Caki2 (cell line): ENCODE measurements around the gene HDGFL3. TPM values are rescaled to one million over a fixed set of nuclear protein-coding genes. Genes with fewer than 3 reads are reported as not detected.
"Not testable (repeated sequence)": the region's sequence is repeated elsewhere in the genome, so short reads cannot be mapped to it uniquely, and the experiment has no call there.

ENCODE experiments used
- DNase-seq: peaks from one replicate; pipeline ENCODE4 v3.0.0-alpha.2; 2015; ENCODE audit warnings: low read depth
- in situ Hi-C: cut with HindIII; loops from 2 replicates; pipeline ENCODE4 v1.10.0; 2016; ENCODE audit warnings: low sequenced_read_pairs, low pct_unique_long_range_greater_than_20kb, mixed read lengths
- total RNA-seq: library from RNA; depleted of rRNA; stranded (reverse); fragments of >200 nt; shearing (Covaris generic); gene quantifications from 2 replicates; pipeline ENCODE4 v1.2.3, GENCODE V29; 2014; ENCODE audit warnings: low replicate concordance

HDGFL3 gene
- total RNA-seq, 1 experiment from 2014 or later = 23.9 TPM

DNA sequence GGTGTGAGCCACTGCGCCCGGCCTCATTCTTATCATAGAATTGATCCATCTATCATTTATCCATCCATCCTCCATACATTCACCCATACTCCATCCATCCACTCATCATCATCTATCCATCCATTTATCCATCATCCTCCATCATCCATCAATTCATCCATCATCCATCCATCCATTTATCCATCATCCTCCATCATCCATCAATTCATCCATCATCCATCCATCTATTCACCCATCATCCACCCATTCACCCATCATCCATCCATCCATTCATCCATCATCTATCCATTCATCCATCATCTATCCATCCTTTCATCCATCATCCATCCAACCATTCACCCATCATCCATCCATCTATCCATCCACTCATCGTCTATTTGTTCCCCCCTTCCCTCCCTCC, 96.5 kb downstream of the HDGFL3 start:
- DNase-seq = no peak
- in situ Hi-C loops = no loop called here

DNA sequence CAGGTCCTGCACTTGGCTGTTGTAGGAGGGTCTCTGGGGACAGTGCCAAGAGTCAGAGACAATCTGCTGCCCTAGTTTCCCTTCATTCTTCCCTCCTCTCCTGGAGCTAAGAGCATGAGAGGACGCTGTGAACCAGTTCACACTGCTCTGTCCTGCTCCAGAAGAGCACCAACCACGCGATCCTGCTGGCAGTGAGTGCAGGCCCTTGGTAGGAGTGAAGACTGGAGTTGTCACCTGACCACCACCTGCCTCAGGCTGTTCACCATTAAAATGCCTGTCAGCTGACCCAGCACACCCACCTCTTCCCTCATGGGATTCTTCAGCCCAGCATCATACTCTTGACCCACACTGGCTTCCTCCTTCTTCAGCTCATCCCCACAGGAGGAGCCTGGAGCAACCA, 97.2 kb downstream of the HDGFL3 start:
- in situ Hi-C loops = no loop called here

DNA sequence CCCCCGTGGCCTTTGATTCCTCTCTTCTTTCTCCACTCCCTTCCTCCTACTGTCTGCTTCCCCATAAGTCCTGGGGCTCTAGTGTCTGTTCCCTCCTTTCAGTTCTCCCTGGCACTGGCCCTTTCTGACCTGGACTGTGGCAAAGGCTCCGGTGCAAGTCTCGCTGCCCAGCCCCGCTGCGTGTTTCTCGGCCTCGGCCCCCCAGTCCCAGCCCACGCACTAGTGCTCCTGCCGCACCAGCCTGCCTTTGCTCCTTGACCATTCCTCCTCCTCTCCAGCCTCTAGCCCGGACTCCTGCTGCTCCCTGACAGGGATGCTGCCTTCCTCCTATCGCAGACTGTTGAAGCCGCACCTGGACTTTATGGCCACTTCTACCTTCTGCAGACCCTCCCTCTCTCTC, 98.1 kb downstream of the HDGFL3 start:
- DNase-seq = no peak
- in situ Hi-C loops = no loop called here

More for the DNA sequence above, 97.2 kb downstream of the HDGFL3 start:
- DNase-seq = no peak

DNA sequence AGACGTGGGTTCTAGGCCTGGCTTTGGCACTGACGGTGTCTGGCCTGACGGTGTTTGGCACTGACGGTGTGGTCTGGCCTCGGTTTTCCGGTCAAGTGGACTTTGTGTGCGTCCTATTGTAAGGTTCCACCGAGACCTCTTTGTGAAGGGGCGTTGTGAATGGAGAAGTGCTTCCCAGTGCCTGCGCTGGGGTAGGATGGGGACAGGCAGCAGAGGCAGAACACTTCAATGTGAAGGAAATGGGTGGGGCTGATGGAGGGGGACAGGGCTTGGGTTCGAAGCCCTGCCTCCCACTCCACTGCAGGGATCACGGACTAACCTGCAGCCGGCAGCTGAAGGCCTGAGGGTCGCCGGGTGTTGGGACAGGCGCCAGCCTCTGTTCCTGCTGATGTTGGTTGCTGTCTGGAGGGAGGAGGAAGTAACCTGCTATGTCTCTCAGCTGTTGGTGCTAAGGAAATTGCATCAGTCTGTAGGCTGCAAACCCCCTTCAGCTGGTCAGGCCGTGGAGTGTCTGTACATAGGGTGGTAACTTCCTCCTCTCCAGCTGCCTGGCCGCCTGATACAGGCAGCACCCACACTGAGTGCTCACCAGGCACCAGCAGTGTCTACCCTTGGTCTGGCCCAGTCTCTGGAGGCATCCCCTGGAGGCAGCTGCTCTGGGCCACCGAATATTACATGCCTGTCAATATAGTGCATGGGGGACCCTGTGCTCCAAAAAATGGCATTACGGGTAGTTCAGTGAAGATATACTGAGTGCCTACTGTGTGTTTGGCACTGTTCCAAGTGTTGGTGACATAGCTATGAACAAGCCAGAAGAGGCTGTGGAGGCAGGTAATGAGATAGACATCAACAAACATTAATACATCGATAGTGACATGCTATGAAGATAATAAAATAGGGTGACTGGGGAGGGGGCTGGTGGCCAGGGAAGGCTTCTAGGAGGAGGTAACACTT, 99.1 kb downstream of the HDGFL3 start:
- in situ Hi-C loops = no loop called here

DNA sequence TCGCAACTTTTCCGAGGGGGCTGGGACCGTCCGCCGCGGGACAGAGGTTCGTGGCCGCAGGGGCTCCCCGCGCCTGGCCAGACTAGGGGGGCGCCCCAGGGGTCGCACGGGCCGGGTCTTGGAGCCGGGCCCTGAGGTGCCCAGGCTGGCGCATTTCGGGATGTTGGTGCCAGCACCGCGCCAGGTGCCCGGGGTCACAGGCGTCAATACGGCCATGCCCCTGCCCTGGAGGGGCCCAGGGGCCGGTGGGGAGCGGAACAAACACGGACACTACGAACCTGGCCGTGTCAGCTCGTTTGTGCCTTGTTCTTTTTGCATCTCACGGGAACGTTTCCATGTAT, 99.8 kb downstream of the HDGFL3 start:
- in situ Hi-C loops = no loop called here
- DNase-seq = no peak

More for the DNA sequence above, 99.1 kb downstream of the HDGFL3 start:
- no peak for DNase-seq

DNA sequence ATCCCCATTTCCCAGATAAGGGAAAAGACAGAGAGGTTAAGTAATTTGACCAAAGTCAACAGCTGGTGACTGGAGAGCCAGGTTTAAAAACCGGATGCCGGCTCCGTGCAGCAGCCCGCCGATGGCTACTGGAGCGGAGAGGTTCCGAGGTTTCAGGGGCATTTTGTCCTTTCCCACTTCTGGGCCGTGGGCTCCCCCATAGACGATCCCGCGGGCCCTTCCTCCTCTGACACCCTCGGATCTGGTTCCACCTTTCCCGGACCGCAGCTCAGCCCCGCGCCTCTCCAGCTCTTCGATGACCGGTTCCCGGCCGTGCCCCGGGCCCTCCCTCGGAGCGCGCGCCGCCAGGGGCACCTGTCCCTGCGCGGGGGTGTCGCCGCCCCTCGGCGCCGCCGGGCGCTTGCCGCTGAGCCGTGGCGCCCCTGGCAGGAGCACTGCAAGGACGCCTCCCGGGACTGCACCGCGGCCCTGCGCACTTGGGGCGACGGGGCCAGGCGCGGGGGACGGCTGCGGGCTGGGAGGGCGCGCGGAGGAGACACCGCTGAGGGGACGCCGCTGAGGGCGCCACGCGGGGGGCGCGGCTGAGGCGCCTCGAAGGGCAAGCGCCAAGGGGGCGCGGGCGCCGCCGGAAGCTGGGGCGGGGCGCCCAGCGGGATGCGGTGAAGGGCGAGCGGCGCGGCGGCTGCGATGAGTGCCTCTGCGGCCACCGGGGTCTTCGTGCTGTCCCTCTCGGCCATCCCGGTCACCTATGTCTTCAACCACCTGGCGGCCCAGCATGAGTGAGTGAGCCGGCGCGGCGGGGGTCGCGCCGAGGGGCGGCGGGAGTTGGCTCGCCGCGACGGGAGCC, 100.4 kb downstream of the HDGFL3 start, which contains the start of gene TM6SF1:
Gene TM6SF1 (plus strand): TSS at position 652 of the 847 bp plus-strand sequence. CDS start 36 bp downstream, at position 688.
- no peak for DNase-seq
- in situ Hi-C loops = no loop called here

DNA sequence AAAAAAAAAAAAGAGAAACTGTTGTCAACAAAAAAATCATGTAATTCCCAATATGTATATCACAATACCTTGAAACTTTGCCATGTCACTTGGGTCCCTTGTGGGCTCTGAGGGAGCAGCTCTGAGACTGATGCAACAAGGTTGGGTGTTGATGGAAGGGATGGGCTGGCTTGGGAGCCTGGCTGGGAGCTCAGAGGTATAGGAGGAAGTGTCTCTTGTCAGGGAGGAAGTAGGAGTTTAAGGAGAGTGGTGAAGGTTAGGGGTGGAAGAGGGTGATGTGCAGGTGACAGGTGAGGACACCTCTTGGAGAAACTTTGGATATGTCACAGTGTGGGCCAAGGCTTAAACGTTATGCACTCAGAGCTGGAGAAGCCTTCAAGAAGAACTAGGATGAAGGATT, 102.2 kb downstream of the HDGFL3 start:
- in situ Hi-C loops = no loop called here
- DNase-seq = no peak

DNA sequence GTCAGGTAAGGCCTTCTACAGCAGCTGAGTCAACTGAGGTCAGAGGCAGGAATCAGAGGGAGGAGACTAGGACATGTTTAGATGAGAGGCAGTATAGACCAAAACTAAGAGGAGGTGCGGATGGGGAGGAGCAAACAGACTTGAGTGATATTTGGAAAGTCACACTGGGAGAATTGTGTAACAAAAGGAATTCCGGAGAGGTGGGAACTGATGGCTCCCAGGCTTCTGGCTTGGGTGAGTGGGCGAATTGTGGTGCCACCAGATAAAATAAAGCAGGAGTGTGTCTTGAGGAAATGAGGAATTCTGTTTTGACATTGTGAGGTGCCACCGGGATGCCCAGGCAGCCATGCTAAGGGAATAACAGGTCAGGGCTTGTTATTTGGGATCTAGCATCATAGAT, 103.5 kb downstream of the HDGFL3 start:
- in situ Hi-C loops = no loop called here
- no peak for DNase-seq

DNA sequence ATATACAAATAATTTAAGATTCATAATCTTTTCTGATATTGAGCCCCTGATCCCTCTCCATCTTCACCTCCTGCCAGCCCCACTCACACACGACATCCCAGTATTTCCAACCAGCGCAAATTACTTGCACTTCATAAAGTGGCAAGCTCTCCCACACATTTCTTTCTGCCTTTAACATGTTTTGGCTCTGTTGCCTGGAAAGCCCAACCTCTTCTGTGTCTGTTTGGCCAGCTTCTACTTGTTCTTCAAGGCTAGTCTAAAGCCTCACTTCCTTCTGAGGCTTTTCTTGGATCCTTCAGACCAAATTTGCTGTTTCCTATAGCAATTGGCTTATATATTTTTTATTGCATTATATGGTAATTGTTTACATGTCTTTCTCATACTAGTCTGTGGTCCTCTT, 105.3 kb downstream of the HDGFL3 start:
- in situ Hi-C loops = no loop called here
- no peak for DNase-seq

DNA sequence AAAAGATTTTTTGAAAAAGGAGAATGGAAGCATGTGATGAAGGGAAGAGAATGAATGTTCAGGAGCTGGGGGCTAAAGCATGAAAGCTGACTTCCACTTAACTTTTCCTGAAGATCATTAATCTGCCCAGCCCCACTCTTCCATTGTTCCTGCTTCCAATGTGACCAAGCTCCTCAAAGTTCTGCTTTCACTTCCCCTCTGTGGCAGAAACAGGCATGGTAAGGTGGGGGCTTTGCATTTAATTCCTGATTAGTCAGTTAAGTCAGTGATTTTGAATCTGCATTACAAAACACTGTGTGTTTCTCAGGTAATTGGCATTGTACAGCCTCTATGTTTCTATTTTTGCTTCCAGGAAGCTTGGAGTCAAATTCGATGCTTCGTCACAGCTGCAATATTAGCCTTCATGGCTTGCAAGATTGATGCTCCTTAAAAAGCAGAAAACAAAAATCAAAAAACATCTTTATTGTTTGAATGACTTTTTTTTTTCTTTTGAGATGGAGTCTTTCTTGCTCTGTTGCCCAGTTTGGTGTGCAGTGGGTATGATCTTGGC, 107.5 kb downstream of the HDGFL3 start:
- no peak for DNase-seq
- in situ Hi-C loops = no loop called here

DNA sequence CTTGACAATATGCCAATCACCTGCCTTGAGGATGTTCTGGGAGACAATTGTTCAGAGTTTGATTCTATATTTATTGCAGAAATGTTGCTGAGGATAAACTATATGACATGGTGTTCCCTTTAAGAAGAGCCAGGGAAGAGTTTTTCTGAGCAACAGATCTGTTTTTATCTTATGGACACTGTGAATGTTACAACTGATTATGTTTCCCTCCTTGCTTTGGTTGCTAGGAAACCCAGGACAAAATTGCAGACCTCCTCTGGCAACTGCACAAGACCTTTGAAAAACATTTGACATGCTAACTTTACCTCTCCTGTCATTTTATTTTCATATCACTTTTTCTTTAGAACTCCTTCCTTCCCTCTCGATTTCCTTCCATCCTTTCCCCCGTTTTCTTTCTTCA, 108.3 kb downstream of the HDGFL3 start:
- in situ Hi-C loops = no loop called here
- no peak for DNase-seq

DNA sequence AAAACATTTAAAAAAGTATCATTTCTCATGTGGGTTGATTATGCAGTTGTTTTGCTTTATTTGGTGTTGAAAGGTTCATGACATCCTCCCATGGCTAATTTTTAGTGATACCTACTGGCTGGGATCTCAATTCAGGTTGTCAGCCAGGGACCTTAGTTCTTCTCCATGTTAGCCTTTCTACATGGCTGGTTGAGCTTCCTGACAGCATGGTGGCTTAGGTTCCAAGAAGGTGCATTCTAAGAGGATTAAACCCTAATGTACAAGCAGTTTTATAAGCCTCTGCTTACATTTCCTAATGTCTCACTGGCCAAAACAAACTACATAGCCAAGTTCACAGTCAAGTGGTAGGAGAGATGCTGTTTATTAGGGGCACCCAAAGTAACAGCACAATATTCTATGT, 109.5 kb downstream of the HDGFL3 start:
- in situ Hi-C loops = no loop called here
- DNase-seq = no peak

DNA sequence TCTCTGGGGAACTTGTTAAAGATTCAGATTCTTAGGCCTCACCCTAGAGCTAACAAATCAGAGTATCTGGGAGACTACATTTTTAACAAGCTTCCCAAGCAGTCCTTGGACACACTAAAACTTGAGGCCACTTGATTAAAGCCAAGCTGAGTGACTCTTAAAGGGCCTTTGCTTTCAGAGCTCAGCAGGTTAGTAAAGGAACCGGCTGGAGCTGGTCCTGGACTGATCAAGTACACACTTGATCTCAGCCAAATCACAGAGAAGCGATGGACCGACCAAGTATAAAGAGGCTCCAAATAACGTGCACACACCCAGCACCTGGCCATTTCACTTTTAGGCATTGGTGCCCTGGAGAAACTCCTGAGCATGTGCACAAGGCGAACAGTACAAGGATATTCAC, 113.0 kb downstream of the HDGFL3 start:
- in situ Hi-C loops = no loop called here
- DNase-seq = no peak

DNA sequence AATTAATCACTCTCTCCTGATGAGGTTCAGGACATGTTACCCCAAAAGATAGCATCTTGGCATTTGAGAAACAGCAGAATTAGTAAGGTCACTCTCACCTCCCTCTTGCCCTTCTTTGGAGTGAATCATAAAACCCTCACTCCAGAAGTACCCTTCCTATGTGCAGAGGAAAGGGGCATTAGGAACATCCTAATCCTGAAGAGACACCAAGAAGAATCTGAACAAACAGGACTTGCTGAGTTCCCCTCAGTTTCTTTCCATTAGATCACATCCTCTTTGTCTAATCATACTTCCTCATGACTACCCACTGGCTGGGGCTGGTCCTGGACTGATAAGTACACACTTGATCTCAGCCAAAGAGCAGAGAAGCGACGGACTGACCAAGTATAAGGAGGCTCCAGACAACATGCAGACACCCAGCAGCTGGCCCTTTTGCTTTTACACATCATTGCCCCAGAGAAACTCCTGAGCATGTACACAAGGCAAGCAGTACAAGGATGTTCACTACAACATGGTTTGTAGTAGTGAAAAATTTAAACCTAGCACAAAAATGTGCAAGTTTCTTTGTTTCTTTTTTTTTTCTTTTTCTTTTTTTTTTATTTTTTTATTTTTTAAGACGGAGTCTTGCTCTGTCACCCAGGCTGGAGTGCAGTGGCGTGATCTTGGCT, 115.2 kb downstream of the HDGFL3 start:
- DNase-seq = no peak
- in situ Hi-C loops = no loop called here

DNA sequence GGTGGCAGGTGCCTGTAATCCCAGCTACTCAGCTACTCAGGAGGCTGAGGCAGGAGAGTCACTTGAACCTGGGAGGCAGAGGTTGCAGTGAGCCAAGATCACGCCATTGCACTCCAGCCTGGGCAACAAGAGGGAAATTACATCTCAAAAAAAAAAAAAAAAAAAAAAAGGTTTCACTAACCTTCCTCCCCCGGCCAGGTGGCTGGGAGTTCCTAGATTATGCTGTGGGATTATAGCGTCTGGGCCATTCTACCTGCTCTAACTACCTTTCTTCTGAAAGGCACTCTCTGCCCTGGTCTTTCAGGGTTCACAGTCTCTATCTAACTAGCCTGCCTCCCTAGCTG, 115.7 kb downstream of the HDGFL3 start:
- in situ Hi-C loops, DNase-seq: not testable (repeated sequence)

DNA sequence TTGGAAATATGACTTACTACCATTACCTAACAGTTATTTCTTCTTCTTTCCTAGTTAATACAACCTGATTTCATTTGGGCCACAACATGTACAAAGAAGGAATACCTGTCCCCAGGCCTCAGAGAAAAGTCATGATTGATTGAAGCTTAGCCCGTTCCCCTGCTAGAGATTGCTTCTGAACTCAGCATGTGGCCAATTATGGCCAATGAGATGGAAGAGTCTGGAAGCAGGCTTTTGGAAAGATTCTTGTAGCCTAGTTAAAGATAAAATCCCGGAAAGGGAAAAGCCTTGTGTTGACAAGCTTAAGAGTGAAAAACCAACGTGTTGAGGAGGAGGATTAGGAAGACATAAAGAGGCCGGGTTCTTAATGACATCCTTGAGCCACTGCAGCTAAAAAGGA, 117.2 kb downstream of the HDGFL3 start:
- in situ Hi-C loops = no loop called here
- no peak for DNase-seq

DNA sequence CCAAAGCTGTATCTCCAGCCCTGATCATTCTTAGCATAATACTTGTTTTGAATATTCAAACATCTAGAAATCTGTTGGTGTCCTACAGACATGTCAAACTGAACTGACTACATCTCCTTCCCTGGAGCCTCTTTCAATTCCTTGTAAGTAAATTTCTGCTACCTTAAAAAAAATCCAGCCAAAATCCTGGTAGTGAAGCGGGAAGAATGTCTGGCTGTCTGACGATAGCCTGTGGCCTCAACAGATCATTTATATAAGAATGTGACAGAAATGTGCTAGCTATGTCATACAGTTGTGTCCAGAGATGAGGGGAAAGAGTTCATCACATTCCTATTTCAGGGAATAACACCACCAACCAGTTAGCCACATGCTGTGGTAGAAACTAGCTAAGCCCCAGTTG, 118.7 kb downstream of the HDGFL3 start:
- no peak for DNase-seq
- in situ Hi-C loops = no loop called here

DNA sequence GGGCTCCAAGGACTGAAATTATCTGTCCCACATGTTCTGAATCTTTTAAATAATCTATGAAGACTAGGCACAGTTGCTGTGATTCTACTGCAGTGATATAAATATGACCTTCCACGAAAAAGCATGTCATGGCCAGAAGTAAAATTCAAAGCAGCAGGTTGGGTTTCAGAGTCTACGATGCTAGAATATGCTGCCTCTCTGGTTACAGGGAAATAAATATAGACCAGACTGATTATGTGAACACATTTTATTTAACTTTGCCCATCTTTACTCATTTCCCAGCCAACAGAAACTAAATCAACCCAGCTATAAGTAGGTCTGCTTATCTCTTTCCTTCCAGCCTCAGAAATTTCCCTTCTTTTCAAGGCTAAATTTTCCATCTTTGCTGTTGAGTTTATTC, 120.0 kb downstream of the HDGFL3 start:
- no peak for DNase-seq
- in situ Hi-C loops = no loop called here
